ENCODE data around the gene MICALL2. TPM values are rescaled to one million over a fixed set of nuclear protein-coding genes. Genes with fewer than 3 reads are reported as not detected.
A peak's percentile ranks its signal among the peaks of the same experiment; 100 is the strongest.

Gene MICALL2
- total RNA-seq, 4 donors from 2014 or later: 111 to 272 (median 209) TPM

- no peak for DNase-seq
- no peaks in the 10 kb centered on the region for H3K9me3 ChIP-seq
- H3K4me3 ChIP-seq: no peak overlapping the region
- H3K36me3 ChIP-seq: peaks cover 0 to 26% (median 0%) of the 10 kb centered on the region in 3 donors
- no peak overlapping the region for H3K27ac ChIP-seq
- peaks cover 0 to 12% (median 3%) of the 10 kb centered on the region in 4 donors for H3K4me1 ChIP-seq
- H3K27me3 ChIP-seq: no peaks in the 10 kb centered on the region
- no peak for TF ChIP-seq POLR2A (IDR thresholded peaks at IDR 0.05)
- TF ChIP-seq, protein P1, sequence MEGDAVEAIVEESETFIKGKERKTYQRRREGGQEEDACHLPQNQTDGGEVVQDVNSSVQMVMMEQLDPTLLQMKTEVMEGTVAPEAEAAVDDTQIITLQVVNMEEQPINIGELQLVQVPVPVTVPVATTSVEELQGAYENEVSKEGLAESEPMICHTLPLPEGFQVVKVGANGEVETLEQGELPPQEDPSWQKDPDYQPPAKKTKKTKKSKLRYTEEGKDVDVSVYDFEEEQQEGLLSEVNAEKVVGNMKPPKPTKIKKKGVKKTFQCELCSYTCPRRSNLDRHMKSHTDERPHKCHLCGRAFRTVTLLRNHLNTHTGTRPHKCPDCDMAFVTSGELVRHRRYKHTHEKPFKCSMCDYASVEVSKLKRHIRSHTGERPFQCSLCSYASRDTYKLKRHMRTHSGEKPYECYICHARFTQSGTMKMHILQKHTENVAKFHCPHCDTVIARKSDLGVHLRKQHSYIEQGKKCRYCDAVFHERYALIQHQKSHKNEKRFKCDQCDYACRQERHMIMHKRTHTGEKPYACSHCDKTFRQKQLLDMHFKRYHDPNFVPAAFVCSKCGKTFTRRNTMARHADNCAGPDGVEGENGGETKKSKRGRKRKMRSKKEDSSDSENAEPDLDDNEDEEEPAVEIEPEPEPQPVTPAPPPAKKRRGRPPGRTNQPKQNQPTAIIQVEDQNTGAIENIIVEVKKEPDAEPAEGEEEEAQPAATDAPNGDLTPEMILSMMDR (IDR thresholded peaks at IDR 0.05): no peak
Observed at GRCh38 chr7:1434165-1434718, 25.0 kb downstream of the MICALL2 start.

GRCh38 chr7:1433128-1433920, 25.9 kb downstream of the MICALL2 start:
- peaks cover 0 to 12% (median 3%) of the 10 kb centered on the region in 4 donors for H3K4me1 ChIP-seq
- no peaks in the 10 kb centered on the region for H3K27me3 ChIP-seq
- no peak overlapping the region for H3K27ac ChIP-seq
- no peak overlapping the region for H3K4me3 ChIP-seq
- DNase-seq: no peak
- H3K36me3 ChIP-seq: peaks cover 0 to 18% (median 0%) of the 10 kb centered on the region in 3 donors
- TF ChIP-seq POLR2A (IDR thresholded peaks at IDR 0.05): no peak
- TF ChIP-seq, protein P1 (IDR thresholded peaks at IDR 0.05): no peak
- H3K9me3 ChIP-seq: no peaks in the 10 kb centered on the region

DNA sequence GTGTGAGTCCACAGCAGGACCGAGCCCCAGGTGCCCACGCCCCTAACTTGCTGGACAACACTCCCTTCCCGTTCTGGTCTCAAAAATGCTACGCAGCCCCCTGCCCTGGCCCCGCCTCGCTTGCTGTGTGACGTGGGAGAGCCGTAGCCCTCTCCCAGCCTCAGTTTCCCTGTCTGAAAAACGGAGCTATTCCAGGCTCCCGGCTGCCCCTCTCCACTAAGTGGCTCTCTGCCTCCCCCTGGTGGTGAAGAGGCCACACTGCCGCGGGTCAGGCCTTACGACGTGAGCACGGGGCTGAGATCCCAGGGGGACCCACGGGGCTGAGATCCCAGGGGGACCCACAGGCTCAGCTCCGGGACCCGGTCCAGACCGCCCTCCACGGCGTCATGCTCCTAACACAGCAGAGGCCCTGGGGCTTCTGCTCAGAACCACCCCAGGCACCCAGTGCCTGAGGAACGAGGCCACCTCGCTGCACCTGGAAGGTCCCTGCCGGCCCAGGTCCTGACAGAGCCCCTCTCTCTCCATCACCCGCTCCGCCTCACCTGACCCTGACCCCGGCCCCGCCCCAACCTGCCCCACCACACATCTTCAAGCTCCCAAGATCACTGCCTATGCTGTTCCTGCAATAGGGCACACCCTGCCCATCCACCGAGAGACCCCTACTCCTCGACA, 26.7 kb downstream of the MICALL2 start:
- no peaks in the 10 kb centered on the region for H3K9me3 ChIP-seq
- no peak overlapping the region for H3K4me3 ChIP-seq
- H3K27ac ChIP-seq: no peak overlapping the region

DNA sequence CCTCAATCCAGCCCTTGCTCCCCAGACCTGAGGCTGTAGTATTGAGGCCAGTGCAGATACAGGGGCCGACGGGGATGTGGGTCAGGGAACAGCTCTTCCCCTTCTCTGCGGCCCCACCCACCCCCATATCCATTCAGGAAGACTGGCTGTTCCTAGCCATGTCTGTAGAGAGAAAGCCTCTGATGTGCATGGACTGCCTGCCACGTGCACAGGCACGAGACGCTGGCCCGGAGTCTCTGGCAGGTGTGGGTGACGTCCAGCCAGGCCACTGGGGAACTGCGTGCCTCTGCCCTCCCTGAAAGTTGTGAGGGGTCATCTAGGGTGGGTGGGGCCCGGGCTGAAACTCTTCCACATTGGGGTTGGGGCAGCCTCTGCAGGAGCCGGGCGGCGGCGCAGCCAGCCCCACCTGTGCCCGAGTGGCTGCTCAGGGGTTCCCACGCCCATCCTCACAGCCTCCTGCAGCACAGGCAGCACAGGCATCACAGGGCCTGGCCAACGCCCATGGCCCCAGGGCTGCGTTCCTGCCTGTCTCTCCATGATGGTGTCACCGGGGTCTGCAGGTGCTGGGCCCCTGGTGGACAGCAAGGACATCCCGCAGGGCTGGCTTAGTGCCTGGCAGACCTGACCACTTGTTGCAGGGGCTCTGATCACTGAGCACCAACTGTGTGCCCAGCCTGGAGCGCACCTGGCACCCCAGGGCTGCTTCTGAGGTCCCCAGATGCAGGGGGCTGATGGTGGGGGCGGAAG, 27.5 kb downstream of the MICALL2 start:
- H3K36me3 ChIP-seq: peaks cover 0 to 4% (median 0%) of the 10 kb centered on the region in 3 donors
- DNase-seq: no peak
- H3K27me3 ChIP-seq: no peaks in the 10 kb centered on the region
- H3K4me1 ChIP-seq: peaks cover 0 to 12% (median 3%) of the 10 kb centered on the region in 4 donors
- TF ChIP-seq, protein P1 (IDR thresholded peaks at IDR 0.05): no peak
- TF ChIP-seq POLR2A (IDR thresholded peaks at IDR 0.05): no peak
- H3K4me3 ChIP-seq: no peak overlapping the region
- H3K27ac ChIP-seq: no peak overlapping the region
- no peaks in the 10 kb centered on the region for H3K9me3 ChIP-seq

More for the DNA sequence above, 26.7 kb downstream of the MICALL2 start:
- peaks cover 0 to 12% (median 3%) of the 10 kb centered on the region in 4 donors for H3K4me1 ChIP-seq
- peak; percentile 69 to 88 (median 83) for DNase-seq
- H3K27me3 ChIP-seq: no peaks in the 10 kb centered on the region
- TF ChIP-seq POLR2A (IDR thresholded peaks at IDR 0.05): no peak
- TF ChIP-seq, protein P1 (IDR thresholded peaks at IDR 0.05): peak; percentile 67 to 97 (median 91)
- H3K36me3 ChIP-seq: peaks cover 0 to 11% (median 0%) of the 10 kb centered on the region in 3 donors

DNA sequence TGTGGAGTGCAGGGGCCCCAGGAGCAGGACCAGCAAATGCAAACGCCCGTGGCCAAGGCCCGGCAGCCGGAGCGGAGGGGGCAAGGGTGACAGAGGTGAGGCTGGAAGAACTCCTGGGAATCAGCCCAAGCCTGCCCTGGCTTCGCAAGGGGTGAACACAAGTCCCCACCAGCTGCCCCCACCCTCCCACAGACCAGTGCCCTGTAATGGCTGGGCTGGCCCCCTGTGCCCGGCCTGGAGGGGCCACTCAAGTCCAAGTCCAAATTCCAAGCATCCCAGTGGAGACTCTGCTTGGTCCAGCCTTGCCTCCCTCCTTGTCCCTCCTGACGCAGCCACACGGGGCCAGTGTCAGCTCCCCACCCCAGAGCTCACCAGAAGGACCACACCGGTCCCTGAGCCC, 28.0 kb downstream of the MICALL2 start:
- Histone ChIP-seq H3K27ac (no peak overlapping the region), H3K4me3 (no peak overlapping the region), H3K4me1 (peaks cover 0 to 12% (median 3%) of the 10 kb centered on the region in 4 donors), H3K36me3 (no peaks in the 10 kb centered on the region), H3K9me3 (no peaks in the 10 kb centered on the region), H3K27me3 (no peaks in the 10 kb centered on the region)
- DNase-seq: no peak
- TF ChIP-seq, protein P1 (IDR thresholded peaks at IDR 0.05): no peak
- TF ChIP-seq POLR2A (IDR thresholded peaks at IDR 0.05): no peak

Measured in Peyer's patch (tissue), 4 donors.